Measurements from ENCODE around the gene PARN. TPM values are rescaled to one million over a fixed set of nuclear protein-coding genes. Genes with fewer than 3 reads are reported as not detected.
"Not testable (repeated sequence)": the region's sequence is repeated elsewhere in the genome, so short reads cannot be mapped to it uniquely, and the experiment has no call there.

PARN gene, protein sequence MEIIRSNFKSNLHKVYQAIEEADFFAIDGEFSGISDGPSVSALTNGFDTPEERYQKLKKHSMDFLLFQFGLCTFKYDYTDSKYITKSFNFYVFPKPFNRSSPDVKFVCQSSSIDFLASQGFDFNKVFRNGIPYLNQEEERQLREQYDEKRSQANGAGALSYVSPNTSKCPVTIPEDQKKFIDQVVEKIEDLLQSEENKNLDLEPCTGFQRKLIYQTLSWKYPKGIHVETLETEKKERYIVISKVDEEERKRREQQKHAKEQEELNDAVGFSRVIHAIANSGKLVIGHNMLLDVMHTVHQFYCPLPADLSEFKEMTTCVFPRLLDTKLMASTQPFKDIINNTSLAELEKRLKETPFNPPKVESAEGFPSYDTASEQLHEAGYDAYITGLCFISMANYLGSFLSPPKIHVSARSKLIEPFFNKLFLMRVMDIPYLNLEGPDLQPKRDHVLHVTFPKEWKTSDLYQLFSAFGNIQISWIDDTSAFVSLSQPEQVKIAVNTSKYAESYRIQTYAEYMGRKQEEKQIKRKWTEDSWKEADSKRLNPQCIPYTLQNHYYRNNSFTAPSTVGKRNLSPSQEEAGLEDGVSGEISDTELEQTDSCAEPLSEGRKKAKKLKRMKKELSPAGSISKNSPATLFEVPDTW
- 43.5 and 46.0 TPM in 2 replicates for total RNA-seq (2014; rRNA removed; shearing (Covaris generic))
- polyA plus RNA-seq (2014; cell fraction: nucleus; rRNA removed) = 75.4 and 127 TPM in 2 replicates

DNA sequence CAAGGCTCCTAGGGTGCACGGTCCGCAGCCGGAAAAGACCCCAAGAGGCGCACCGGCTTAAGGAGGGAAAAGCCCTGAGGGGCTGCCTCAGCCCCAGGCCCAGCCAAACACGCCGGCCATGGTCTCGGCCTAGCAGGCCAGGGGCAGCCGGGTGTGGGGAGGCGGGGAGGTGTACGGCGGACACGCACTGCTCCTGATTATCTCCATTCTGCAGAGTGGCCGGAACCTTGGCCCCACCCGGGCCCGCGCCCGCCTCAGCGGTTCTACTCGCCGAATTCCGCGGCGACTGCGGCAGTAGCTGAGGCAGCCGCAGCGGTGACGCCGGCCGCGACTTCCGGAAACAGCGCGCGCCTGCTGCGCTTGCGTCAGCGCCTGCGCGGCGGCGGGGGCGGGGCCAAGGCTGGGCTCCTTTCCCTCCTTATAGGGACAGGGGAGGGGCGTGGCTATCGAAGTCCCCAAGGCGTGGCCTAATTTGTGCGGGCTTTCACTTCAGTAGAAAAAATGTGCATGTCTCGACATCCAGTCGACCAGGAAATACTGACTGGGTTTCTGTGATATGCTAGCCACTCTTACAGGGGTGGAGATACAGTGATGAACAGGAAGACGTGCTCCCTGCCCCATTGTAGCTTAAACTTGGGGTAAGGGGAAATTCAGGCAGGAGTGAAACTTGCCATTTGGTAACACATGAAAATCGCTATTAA, at the start of gene PARN:
Gene PARN (minus strand): TSS at position 342 of the 701 bp plus-strand sequence. CDS start 135 bp downstream, at position 207.
- peak; percentile 94 for DNase-seq (ENCODE audit: extremely low read depth, low read depth)

- DNase-seq (ENCODE audit: extremely low read depth, low read depth) = no peak
Observed at GRCh38 chr16:14678748-14679497, 48.9 kb upstream of the PARN start.

GRCh38 chr16:14677627-14678026, 47.6 kb upstream of the PARN start:
- DNase-seq (ENCODE audit: extremely low read depth, low read depth) = no peak

GRCh38 chr16:14676633-14677032, 46.6 kb upstream of the PARN start:
- DNase-seq (ENCODE audit: extremely low read depth, low read depth) = no peak

- no peak for DNase-seq (ENCODE audit: extremely low read depth, low read depth)
Observed at GRCh38 chr16:14672403-14672971, 42.4 kb upstream of the PARN start.

GRCh38 chr16:14669776-14670175, 39.7 kb upstream of the PARN start:
- DNase-seq (ENCODE audit: extremely low read depth, low read depth) = no peak

DNA sequence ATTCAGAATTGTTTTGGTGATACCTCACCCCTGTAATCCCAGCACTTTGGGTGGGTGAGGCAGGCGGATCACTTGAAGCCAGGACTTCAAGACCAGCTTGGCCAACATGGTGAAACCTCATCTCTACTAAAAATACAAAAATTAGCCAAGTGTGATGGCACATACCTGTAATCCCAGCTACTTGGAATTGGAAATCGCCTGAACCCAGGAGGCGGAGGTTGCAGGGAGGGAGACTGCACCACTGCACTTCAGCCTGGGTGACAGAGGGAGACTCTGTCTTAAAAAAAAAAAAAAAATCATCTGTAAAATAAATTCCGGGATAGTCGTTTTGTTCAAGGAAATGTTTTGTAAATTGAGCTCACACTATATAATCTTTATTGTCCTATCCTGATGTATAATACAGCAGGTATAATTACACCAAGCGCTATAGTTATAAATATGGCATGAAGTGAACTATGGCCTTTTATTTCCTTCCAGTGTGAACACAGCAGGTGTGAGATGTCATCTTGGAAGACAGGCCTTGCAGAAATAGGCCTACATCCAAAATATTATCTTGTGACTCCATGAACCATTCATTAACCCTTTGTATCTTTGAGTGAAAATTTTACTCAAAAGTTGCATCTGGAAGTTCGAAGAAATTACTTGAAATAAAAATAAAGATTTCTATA, 38.6 kb upstream of the PARN start:
- DNase-seq (ENCODE audit: extremely low read depth, low read depth) = no peak

DNA sequence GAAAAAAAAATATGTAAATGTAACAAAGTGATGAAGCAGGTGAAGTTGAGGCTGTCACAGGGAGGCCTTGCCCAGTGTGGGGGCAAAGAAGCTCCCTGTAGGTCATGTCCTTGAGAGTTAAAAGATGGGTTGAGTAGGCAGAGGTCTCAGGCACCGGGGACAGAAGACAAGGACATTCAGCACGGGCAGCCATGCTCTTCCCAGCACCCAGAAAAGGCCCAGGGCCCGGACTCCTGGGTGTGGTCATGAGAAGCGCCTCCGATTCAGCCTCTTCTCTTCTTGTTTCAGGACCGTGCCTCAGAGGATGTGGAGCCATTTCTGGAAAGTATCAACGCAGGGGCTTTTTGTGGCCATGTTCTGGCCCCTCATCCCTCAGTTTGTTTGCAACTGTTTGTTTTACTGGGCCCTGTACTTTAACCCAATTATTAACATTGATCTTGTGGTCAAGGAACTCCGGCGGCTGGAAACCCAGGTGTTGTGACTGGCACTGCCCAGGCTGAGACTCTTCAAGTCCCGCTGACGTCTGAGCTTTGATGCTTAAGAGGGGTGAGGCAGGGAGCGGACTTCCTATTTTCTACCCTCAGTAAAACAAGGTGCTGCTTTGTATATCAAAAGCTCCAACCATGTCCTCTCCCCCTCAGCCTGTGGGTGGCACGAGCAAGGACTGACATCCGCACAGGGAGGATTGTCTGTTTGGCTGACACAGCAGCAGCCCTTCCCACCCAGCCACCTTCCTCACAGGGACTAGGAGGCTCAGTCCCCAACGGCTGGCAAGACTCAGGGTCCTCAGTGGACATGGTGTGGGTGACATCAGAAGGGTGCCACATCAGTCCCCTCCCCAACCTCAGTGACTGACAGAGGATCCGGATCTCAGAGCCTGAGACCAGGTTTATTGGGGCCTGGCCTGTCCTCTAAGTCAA, 37.5 kb upstream of the PARN start:
- no peak for DNase-seq (ENCODE audit: extremely low read depth, low read depth)

DNA sequence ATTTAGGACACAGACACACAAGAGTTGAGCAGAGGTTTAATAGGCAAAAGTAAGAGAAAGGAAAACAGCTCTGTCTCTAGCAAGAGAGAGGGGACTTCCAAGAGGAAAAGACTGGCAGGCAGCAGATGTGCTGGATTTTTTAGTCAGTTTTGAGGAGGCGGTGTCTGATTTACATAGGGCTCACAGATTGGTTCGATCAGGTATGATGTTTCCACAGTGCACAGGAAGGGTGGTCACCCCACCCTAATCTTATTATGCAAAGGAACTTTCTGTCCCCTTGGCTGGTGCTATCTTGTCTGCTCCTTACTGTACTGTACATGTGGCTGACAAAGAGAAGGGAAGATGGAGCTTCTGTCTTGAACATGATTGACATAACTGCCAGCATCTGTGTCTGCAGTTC, 28.0 kb upstream of the PARN start:
- DNase-seq (ENCODE audit: extremely low read depth, low read depth) = no peak

DNA sequence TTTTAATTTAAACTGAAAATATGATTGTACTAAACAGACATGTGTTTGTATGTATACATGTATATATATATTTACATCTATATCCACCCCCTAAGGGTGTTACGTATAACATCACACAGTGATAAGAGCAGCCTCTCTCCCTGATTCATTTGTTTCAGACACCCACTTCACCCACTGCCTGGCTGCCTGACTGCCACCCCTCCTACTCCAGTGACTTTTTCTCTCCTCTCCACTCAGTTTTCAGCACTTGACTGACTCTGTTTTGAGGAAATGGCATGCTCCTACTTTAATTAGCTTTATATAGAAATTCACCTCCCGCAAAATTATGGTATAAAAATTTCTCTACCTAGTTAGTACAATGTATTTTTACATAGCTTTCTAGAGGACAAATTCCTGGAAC, 22.7 kb upstream of the PARN start:
- no peak for DNase-seq (ENCODE audit: extremely low read depth, low read depth)

DNA sequence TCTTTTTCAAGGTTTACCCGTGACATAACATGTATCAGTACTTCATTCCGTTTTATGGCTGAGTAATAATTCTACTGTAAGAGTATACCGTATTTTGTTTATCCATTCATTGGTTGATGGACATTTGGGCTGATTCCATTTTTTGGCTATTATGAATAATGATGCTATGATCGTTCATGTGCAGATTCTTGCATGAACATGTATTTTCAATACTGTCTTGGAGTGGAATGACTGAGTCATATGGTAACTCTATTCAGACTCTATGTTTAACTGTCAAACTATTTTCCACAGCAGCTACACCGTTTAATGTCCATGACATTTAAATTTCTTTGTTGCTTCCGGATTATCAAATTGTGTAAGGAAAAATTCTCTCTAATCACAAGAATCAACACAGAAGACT, 20.6 kb upstream of the PARN start:
- no peak for DNase-seq (ENCODE audit: extremely low read depth, low read depth)

DNA sequence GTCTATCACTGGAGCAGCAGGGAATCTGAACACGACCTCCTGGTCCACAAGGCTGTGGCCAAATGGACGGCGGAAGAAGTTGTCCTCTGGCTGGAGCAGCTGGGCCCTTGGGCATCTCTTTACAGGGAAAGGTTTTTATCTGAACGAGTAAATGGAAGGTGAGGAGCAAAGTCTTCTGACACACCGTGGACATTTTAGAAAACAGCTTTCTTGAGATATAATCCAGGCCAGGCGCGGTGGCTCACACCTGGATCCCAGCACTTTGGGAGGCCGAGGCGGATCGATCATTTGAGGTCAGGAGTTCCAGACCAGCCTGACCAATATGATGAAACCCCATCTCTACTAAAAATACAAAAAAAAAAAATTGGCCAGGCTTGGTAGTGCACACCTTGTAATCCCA, 19.8 kb upstream of the PARN start:
- DNase-seq (ENCODE audit: extremely low read depth, low read depth) = no peak

DNA sequence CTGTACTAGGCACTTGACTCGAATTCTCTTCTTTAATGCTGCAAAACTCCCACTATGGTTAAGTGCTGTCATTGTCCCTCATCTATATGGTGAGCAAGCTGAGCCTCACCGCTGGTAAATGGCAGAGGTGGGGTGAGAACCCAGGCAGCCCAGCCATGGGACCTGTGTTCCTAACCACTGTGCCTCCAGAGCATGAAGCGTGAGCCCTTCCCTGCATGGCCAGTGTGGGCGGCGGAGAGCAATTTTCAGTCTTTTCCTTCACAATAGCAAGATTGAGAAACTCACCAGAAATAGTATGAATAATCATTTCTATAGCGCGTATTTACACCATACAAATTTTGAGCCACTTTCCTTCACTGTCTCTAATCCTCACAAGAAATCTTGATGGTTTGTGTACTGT, 11.9 kb upstream of the PARN start:
- DNase-seq (ENCODE audit: extremely low read depth, low read depth) = no peak

DNA sequence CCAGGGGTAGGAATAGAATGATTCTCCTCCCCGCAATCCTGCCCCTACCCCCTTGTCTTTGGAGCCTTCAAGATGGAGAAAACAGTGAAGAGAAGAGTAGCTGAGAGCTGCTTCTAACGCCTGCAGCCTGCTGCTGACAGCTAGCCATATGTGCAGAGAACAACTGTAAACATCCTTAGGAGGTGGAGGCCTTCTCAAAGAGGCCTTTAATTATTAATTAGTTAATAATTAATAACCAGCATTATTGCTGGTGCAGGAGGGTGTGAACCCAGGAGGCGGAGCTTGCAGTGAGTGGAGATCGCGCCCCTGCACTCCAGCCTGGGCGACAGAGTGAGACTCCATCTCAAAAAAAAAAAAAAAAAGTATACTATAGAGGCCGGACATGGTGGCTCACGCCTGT, 11.1 kb upstream of the PARN start:
- DNase-seq (ENCODE audit: extremely low read depth, low read depth) = no peak

DNA sequence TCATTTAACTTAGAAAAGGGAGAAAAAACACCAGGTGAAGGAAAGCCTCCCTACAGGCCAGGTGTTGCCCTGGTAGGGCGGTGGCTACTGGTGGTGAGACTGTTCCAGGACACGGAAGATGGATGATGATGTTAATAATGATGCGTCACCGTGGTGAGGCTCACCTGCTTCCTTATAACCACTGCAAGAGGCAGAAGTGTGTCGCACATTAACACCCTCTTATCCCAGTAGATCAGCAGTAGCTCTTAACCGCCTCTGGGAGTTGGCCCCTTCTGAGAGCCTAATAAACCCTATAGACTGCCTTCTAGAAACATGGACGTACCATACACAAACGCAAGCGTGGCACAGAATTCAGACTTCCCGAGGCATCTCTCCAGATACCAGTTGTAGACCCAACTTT, 10.5 kb upstream of the PARN start:
- DNase-seq (ENCODE audit: extremely low read depth, low read depth) = no peak

- not testable (repeated sequence) for DNase-seq (ENCODE audit: extremely low read depth, low read depth)
Observed at GRCh38 chr16:14636951-14637240, 6.8 kb upstream of the PARN start.

DNA sequence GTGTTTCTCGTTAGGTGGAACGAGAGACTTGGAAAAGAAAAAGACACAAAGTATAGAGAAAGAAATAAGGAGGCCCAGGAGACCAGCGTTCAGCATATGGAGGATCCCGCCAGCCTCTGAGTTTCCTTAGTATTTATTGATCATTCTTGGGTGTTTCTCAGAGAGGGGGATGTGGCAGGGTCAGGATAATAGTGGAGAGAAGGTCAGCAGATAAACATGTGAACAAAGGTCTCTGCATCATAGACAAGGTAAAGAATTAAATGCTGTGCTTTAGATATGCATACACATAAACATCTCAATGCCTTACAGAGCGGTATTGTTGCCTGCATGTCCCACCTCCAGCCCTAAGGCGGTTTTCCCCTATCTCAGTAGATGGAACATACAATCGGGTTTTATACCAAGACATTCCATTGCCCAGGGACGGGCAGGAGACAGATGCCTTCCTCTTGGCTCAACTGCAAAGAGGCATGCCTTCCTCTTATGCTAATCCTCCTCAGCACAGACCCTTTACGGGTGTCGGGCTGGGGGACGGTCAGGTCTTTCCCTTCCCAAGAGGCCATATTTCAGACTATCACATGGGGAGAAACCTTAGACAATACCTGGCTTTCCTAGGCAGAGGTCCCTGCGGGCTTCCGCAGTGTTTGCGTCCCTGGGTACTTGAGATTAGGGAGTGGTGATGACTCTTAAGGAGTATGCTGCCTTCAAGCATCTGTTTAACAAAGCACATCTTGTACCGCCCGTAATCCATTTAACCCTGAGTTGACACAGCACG, 6.3 kb upstream of the PARN start:
- not testable (repeated sequence) for DNase-seq (ENCODE audit: extremely low read depth, low read depth)

Data from NCI-H460 (cell line).